GM13977 (cell line): Measurements from ENCODE around the gene VPS13D.

Experiments
- DNase-seq: peaks from one replicate; pipeline ENCODE4 v3.0.0; 2012; ENCODE audit warnings: low spot score
- in situ Hi-C: fragments of 300-500 bp; cut with MboI; formaldehyde crosslinking; loops from one replicate; pipeline ENCODE4 v1.12.0; 2022; ENCODE audit warnings: low sequenced_read_pairs, low pct_unique_long_range_greater_than_20kb, mixed read lengths, inconsistent platforms; ENCODE audit not compliant: unreplicated experiment
- TF ChIP-seq, protein P1 (sequence below): IDR thresholded peaks from 2 replicates; pipeline ENCODE4 v1.5.1; 2012; ENCODE audit warnings: mild to moderate bottlenecking, control low read depth; ENCODE audit not compliant: insufficient read depth; ENCODE audit errors: extremely low read depth, missing control alignments

Gene VPS13D

DNA sequence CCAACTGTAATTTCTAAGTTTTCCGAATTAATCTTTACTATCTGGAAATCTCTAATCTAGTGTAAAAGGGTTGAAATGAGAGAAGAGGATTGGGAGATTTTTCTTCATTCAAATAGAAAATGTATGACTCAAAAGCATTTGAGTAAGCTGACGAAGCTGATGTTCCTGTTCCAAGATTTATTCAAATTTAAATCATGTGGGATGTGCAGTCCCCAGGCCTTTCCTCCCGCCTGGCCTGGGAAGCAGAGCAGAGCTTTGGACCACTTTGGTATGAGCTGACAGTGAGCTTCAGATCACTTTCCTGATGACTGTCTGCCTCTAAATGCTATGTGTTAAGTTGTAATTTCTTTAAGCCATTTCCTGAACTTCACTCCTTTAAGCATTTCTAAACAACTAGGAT, 196.2 kb downstream of the VPS13D start:
- in situ Hi-C loops, result no loop called here
- TF ChIP-seq, protein P1, sequence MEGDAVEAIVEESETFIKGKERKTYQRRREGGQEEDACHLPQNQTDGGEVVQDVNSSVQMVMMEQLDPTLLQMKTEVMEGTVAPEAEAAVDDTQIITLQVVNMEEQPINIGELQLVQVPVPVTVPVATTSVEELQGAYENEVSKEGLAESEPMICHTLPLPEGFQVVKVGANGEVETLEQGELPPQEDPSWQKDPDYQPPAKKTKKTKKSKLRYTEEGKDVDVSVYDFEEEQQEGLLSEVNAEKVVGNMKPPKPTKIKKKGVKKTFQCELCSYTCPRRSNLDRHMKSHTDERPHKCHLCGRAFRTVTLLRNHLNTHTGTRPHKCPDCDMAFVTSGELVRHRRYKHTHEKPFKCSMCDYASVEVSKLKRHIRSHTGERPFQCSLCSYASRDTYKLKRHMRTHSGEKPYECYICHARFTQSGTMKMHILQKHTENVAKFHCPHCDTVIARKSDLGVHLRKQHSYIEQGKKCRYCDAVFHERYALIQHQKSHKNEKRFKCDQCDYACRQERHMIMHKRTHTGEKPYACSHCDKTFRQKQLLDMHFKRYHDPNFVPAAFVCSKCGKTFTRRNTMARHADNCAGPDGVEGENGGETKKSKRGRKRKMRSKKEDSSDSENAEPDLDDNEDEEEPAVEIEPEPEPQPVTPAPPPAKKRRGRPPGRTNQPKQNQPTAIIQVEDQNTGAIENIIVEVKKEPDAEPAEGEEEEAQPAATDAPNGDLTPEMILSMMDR, result no peak
- DNase-seq, result no peak

DNA sequence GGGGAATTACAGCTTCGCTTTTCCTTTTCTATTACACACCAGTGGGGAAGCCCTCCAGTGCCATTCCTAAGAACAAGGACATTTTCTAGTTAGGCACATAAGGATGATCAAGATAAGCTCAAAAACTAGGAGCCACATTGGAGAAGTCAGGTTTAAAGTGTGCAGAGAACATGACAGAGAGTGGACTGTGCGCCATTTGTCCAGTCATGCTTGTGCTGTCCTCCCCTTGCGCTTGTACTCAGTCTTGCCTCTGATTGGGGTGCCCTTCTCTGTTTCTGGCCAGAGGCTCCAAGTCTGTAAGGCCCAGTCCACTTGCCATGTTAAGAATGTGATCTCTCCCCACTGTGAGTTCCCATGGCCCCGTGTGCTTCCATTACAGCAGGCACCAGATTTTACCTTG, 198.5 kb downstream of the VPS13D start:
- DNase-seq, result no peak
- TF ChIP-seq, protein P1, result no peak
- in situ Hi-C loops, result no loop called here

DNA sequence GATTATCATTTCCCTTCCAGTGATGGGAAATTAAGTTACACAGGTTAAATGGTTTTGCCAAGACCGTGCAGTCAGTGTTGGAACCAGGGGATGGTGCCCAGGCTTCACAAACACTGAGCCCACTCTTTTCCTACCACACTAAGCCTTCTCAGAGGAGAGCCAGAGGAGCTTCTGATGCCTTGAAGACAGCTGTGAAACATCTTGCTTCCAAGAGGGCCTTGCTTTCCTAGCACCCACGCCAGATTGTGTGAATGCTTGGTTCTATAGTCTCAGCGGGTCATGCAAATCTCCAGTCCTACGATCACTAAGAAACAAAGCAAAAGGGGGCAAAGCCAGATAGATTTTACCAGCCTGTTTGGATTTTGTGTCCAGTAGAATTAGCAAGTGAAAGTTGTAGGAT, 200.7 kb downstream of the VPS13D start:
- in situ Hi-C loops, result no loop called here
- DNase-seq, result no peak
- TF ChIP-seq, protein P1, result no peak

DNA sequence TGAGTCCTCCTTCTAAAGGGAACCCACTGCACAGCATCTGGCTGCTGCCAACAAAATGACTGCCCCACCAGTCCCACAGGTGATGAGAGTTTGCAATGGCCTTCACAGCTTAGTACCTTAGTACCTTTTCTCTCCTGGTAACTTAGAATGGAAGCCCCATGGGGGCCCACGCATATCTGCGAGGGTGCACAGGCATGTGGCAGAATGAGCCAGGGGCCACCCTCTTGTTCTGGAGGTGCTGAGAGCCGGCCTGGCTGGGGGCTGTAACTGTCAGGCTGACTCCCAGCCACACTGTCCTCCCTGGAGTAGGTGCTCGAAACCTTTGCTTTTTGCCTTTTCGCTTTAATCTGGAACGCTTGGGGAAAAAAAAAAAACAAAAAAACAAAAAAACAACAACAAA, 203.1 kb downstream of the VPS13D start:
- in situ Hi-C loops, result no loop called here
- no peak for DNase-seq
- TF ChIP-seq, protein P1, result no peak

DNA sequence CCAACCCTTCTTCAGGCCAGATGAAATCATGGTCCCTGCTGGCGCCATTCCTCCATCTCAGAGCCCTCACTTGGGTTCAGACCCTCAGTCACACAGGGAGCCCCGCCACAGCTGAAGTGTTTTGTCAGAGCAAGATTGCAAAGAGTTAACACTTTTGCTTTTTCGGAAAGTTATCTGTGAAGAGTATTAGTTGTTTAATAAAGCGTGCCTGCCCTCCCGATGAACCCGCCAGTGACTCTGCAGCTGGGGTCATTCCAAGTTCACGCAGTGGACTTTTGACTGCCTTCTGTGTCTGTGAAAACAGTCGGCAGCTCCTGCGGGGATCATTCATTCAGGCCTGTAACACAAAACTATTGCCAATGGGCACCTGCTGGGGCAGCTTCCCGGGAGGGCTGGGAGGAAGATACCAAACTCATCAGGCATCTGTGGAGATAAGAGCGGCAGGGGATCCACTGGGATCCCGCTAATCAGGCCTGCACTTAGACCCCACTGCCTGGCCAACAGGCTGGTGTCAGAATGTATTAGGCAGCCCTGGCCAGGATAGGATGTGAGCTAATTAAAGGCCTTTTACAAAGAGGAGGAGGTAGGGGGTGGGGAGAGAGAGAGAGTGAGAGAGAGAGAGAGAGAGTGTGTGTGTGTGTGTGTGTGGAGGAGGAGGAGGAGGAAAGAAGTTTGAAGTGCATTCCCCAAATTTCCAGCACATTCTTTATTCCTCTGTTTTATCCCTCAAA, 203.7 kb downstream of the VPS13D start:
- no peak for DNase-seq
- in situ Hi-C loops, result no loop called here
- TF ChIP-seq, protein P1, result no peak

DNA sequence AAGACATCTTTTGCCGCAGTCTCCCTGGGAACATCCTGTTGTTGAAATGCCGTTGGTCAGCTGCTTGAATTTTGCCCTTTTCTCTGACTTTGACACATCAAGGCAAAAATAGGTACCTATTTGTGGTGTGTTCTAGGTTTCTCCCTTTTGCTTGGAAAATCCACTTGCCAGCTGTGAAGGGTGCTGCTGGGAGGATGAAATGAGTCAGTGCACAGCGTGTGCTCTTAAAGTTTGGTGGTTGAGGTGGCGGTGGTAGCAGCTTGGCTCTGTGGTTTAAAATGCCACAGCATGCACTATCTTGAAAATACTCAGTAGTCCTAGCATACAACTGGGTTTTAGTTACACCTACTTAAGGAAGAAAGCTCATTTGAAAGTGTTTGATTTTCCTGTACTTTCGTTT, 204.3 kb downstream of the VPS13D start:
- DNase-seq, result peak; percentile 6
- in situ Hi-C loops, result no loop called here
- TF ChIP-seq, protein P1, result no peak
